ENCODE measurements around the gene TANGO2.
A peak's percentile ranks its signal among the peaks of the same experiment; 100 is the strongest.

GRCh38 chr22:20016734-20017621 is 3.9 kb upstream of the TANGO2 start, which contains the start of gene ARVCF:
- TF ChIP-seq CTCF (IDR thresholded peaks at IDR 0.05) (peak in 2 of 3 experiments; percentile 0 to 16), POLR2A (IDR thresholded peaks at IDR 0.05) (no peak)
